Neuron (in vitro differentiated cells): ENCODE measurements around the gene RAB3GAP2.
"Not testable (repeated sequence)": the region's sequence is repeated elsewhere in the genome, so short reads cannot be mapped to it uniquely, and the experiment has no call there.

Source experiments
- H2AFZ ChIP-seq: one replicate; pipeline ENCODE4 v1.6.1; 2013; ENCODE audit warnings: low read depth, mild to moderate bottlenecking, inconsistent platforms, low read length, moderate library complexity
- H3K27me3 ChIP-seq: one replicate; pipeline ENCODE4 v1.6.1; 2013; ENCODE audit warnings: low read length; ENCODE audit not compliant: insufficient read depth
- H3K36me3 ChIP-seq: one replicate; pipeline ENCODE4 v1.6.1; 2013; ENCODE audit warnings: low read length; ENCODE audit not compliant: insufficient read depth
- H3K4me1 ChIP-seq: one replicate; pipeline ENCODE4 v1.6.1; 2013; ENCODE audit warnings: low read length; ENCODE audit not compliant: insufficient read depth
- H3K4me3 ChIP-seq: 2 replicates; pipeline ENCODE4 v1.5.1; 2013; ENCODE audit warnings: mild to moderate bottlenecking, low read length, moderate library complexity
- H3K9me3 ChIP-seq: one replicate; pipeline ENCODE4 v1.6.1; 2013; ENCODE audit warnings: low read length

RAB3GAP2 gene

GRCh38 chr1:220272047-220272840, at the start of gene RAB3GAP2:
Gene RAB3GAP2 (minus strand): TSS chr1:220272453. CDS start chr1:220272337, 116 bp downstream.
- Histone ChIP-seq H3K4me1 (peaks cover 20% of the 10 kb centered on the region), H2AFZ (peak within 1 kb of the TSS; percentile 98), H3K36me3 (peaks cover 15% of the 10 kb centered on the region), H3K27me3 (no peaks in the 10 kb centered on the region), H3K4me3 (peak within 1 kb of the TSS; percentile 83), H3K9me3 (no peaks in the 10 kb centered on the region)

- Histone ChIP-seq H3K9me3 (no peaks in the 10 kb centered on the region), H3K4me1 (no peaks in the 10 kb centered on the region), H3K4me3 (no peak overlapping the region), H2AFZ (no peak overlapping the region), H3K27me3 (no peaks in the 10 kb centered on the region), H3K36me3 (no peaks in the 10 kb centered on the region)
Observed at GRCh38 chr1:220321758-220322157, 49.5 kb upstream of the RAB3GAP2 start.

GRCh38 chr1:220320709-220321108, 48.5 kb upstream of the RAB3GAP2 start:
- no peaks in the 10 kb centered on the region for H3K36me3 ChIP-seq
- no peaks in the 10 kb centered on the region for H3K4me1 ChIP-seq
- no peaks in the 10 kb centered on the region for H3K9me3 ChIP-seq
- no peak overlapping the region for H3K4me3 ChIP-seq
- no peaks in the 10 kb centered on the region for H3K27me3 ChIP-seq
- H2AFZ ChIP-seq, result no peak overlapping the region

- Histone ChIP-seq H3K36me3 (no peaks in the 10 kb centered on the region), H3K4me3 (no peak overlapping the region), H2AFZ (no peak overlapping the region), H3K27me3 (no peaks in the 10 kb centered on the region), H3K9me3 (no peaks in the 10 kb centered on the region), H3K4me1 (no peaks in the 10 kb centered on the region)
Observed at GRCh38 chr1:220318673-220319072, 46.4 kb upstream of the RAB3GAP2 start.

GRCh38 chr1:220317161-220317560, 44.9 kb upstream of the RAB3GAP2 start:
- no peaks in the 10 kb centered on the region for H3K27me3 ChIP-seq
- no peaks in the 10 kb centered on the region for H3K4me1 ChIP-seq
- no peaks in the 10 kb centered on the region for H3K9me3 ChIP-seq
- H2AFZ ChIP-seq, result no peak overlapping the region
- H3K36me3 ChIP-seq, result no peaks in the 10 kb centered on the region
- H3K4me3 ChIP-seq, result no peak overlapping the region

- H2AFZ ChIP-seq, result no peak overlapping the region
- H3K36me3 ChIP-seq, result no peaks in the 10 kb centered on the region
- no peaks in the 10 kb centered on the region for H3K9me3 ChIP-seq
- H3K4me1 ChIP-seq, result no peaks in the 10 kb centered on the region
- no peaks in the 10 kb centered on the region for H3K27me3 ChIP-seq
- H3K4me3 ChIP-seq, result no peak overlapping the region
Observed at GRCh38 chr1:220316305-220316704, 44.1 kb upstream of the RAB3GAP2 start.

- no peak overlapping the region for H2AFZ ChIP-seq
- no peaks in the 10 kb centered on the region for H3K9me3 ChIP-seq
- no peaks in the 10 kb centered on the region for H3K27me3 ChIP-seq
- H3K4me3 ChIP-seq, result no peak overlapping the region
- H3K36me3 ChIP-seq, result no peaks in the 10 kb centered on the region
- H3K4me1 ChIP-seq, result no peaks in the 10 kb centered on the region
Observed at GRCh38 chr1:220315070-220315839, 43.0 kb upstream of the RAB3GAP2 start.

GRCh38 chr1:220313576-220313975, 41.3 kb upstream of the RAB3GAP2 start:
- Histone ChIP-seq H3K9me3 (no peaks in the 10 kb centered on the region), H2AFZ (no peak overlapping the region), H3K4me1 (no peaks in the 10 kb centered on the region), H3K4me3 (no peak overlapping the region), H3K36me3 (no peaks in the 10 kb centered on the region), H3K27me3 (no peaks in the 10 kb centered on the region)

GRCh38 chr1:220310147-220310546, 37.9 kb upstream of the RAB3GAP2 start:
- not testable (repeated sequence) for H3K4me1 ChIP-seq, H3K36me3 ChIP-seq, H2AFZ ChIP-seq, H3K27me3 ChIP-seq, H3K9me3 ChIP-seq, H3K4me3 ChIP-seq

- no peak overlapping the region for H3K4me3 ChIP-seq
- no peaks in the 10 kb centered on the region for H3K36me3 ChIP-seq
- H2AFZ ChIP-seq, result no peak overlapping the region
- H3K9me3 ChIP-seq, result no peaks in the 10 kb centered on the region
- H3K27me3 ChIP-seq, result no peaks in the 10 kb centered on the region
- no peaks in the 10 kb centered on the region for H3K4me1 ChIP-seq
Observed at GRCh38 chr1:220307607-220308006, 35.4 kb upstream of the RAB3GAP2 start.

- Histone ChIP-seq H3K4me3 (no peak overlapping the region), H3K9me3 (no peaks in the 10 kb centered on the region), H3K27me3 (no peaks in the 10 kb centered on the region), H3K4me1 (no peaks in the 10 kb centered on the region), H3K36me3 (no peaks in the 10 kb centered on the region), H2AFZ (no peak overlapping the region)
Observed at GRCh38 chr1:220306339-220306738, 34.1 kb upstream of the RAB3GAP2 start.

- Histone ChIP-seq H3K4me1 (peaks cover 8% of the 10 kb centered on the region), H3K9me3 (no peaks in the 10 kb centered on the region), H3K36me3 (no peaks in the 10 kb centered on the region), H3K4me3 (no peak overlapping the region), H2AFZ (no peak overlapping the region), H3K27me3 (no peaks in the 10 kb centered on the region)
Observed at GRCh38 chr1:220303871-220304270, 31.6 kb upstream of the RAB3GAP2 start.

GRCh38 chr1:220301630-220302029, 29.4 kb upstream of the RAB3GAP2 start:
- H3K9me3 ChIP-seq, result no peaks in the 10 kb centered on the region
- H3K36me3 ChIP-seq, result no peaks in the 10 kb centered on the region
- no peaks in the 10 kb centered on the region for H3K27me3 ChIP-seq
- H3K4me1 ChIP-seq, result peaks cover 15% of the 10 kb centered on the region
- no peak overlapping the region for H2AFZ ChIP-seq
- H3K4me3 ChIP-seq, result no peak overlapping the region
